ENCODE measurements around the gene NLRX1. TPM values are rescaled to one million over a fixed set of nuclear protein-coding genes. Genes with fewer than 3 reads are reported as not detected.

The NLRX1 gene
- total and polyA plus RNA-seq, 2 experiments from 2014 or later: 13.4 to 28.0 TPM

DNA sequence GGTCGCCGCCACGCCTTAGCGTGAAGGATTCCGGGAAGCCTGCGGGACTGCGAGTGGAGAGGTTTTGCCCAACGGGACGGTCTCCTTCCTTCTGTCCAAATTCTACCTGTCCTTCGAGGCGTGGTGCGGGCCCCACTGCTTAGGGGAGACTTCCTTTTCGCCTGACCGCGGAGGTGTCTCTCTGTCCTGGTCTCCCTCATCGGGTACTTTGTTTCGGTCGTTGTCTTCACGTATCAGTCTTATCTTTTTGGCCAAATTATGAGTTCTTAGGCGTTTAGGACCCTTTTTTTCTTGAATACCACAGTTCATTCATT, 46.8 kb upstream of the NLRX1 start:
- WGBS, 2 experiments (ENCODE audit: low coverage in 1 of 2, low lambda C conversion rate in 2 of 2, missing lambda C conversion rate in 2 of 2): 0 to 1% methylated on average over 14 to 20 of the region's 20 CpGs
- peak overlapping the region; percentile 57 for H3K27ac ChIP-seq
- TF ChIP-seq EZH2 (IDR thresholded peaks at IDR 0.05; ENCODE audit: insufficient read depth, poor library complexity, severe bottlenecking) (no peak), EZH2phosphoT487 (IDR thresholded peaks at IDR 0.05; ENCODE audit: insufficient read depth, low read depth) (no peak)

DNA sequence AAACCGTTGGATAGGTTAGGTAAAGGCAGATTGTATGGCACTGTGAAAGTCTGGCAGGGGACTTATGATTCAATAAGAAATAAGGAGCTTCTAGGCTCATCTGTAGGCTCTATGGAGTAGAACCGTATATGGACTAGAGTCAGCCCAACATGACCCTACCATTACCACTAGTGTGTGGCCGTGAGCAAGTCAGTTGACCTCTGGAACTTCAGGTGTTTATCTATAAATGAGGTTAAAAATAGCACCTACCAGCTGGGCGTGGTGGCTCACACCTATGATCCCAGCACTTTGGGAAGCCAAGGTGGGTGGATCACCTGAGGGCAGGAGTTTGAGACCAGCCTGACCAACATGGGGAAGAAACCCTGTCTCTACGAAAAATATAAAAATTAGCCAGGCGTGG, 42.7 kb upstream of the NLRX1 start:
- in situ Hi-C loops (cut with MboI): no loop called here
- Histone ChIP-seq H3K9ac (no peak overlapping the region), H3K27me3 (replicated peaks; ENCODE audit: insufficient read depth) (no peaks in the 10 kb centered on the region), H3K36me3 (ENCODE audit: low read depth) (peaks cover 13% of the 10 kb centered on the region; the same call in 1 of the 2 replicates), H3K9me3 (ENCODE audit: low read depth) (no peaks in the 10 kb centered on the region), H3K79me2 (ENCODE audit: insufficient read depth) (peaks cover 41% of the 10 kb centered on the region), H2AFZ (no peak overlapping the region), H3K4me1 (ENCODE audit: insufficient read depth) (peaks cover 7% of the 10 kb centered on the region), H3K4me2 (ENCODE audit: unreplicated experiment) (no peak overlapping the region), H3K9me2 (ENCODE audit: insufficient read depth) (no peaks in the 10 kb centered on the region), H4K20me1 (ENCODE audit: insufficient read depth) (no peaks in the 10 kb centered on the region), H3K4me3 (no peak overlapping the region), H3F3A (ENCODE audit: insufficient read depth) (no peaks in the 10 kb centered on the region; the same call in 1 of the 2 replicates), H3K27ac (no peak overlapping the region)
- no peak for DNase-seq
- no peak for TF ChIP-seq EZH2 (IDR thresholded peaks at IDR 0.05; ENCODE audit: insufficient read depth, poor library complexity, severe bottlenecking)
- no peak for TF ChIP-seq EZH2phosphoT487 (IDR thresholded peaks at IDR 0.05; ENCODE audit: insufficient read depth, low read depth)
- WGBS, 2 experiments (ENCODE audit: low coverage in 1 of 2, low lambda C conversion rate in 2 of 2, missing lambda C conversion rate in 2 of 2): 94 to 97% methylated on average over 6 of the region's 6 CpGs

More for the DNA sequence above, 46.8 kb upstream of the NLRX1 start:
- Histone ChIP-seq H4K20me1 (ENCODE audit: insufficient read depth) (no peaks in the 10 kb centered on the region), H3K9me3 (ENCODE audit: low read depth) (no peaks in the 10 kb centered on the region), H3F3A (ENCODE audit: insufficient read depth) (peaks cover 11% of the 10 kb centered on the region), H3K36me3 (ENCODE audit: low read depth) (0 out of 2 replicates have a peak, but pooled peaks cover 6% of the 10 kb centered on the region), H3K4me1 (ENCODE audit: insufficient read depth) (peaks cover 7% of the 10 kb centered on the region), H2AFZ (peak overlapping the region; percentile 84), H3K9me2 (ENCODE audit: insufficient read depth) (no peaks in the 10 kb centered on the region), H3K27me3 (replicated peaks; ENCODE audit: insufficient read depth) (no peaks in the 10 kb centered on the region), H3K79me2 (ENCODE audit: insufficient read depth) (peaks cover 41% of the 10 kb centered on the region), H3K4me3 (peak overlapping the region; percentile 96), H3K9ac (peak overlapping the region; percentile 84), H3K4me2 (ENCODE audit: unreplicated experiment) (peak overlapping the region; percentile 99)
- peak; percentile 9 for DNase-seq
- in situ Hi-C loops (cut with MboI): no loop called here

DNA sequence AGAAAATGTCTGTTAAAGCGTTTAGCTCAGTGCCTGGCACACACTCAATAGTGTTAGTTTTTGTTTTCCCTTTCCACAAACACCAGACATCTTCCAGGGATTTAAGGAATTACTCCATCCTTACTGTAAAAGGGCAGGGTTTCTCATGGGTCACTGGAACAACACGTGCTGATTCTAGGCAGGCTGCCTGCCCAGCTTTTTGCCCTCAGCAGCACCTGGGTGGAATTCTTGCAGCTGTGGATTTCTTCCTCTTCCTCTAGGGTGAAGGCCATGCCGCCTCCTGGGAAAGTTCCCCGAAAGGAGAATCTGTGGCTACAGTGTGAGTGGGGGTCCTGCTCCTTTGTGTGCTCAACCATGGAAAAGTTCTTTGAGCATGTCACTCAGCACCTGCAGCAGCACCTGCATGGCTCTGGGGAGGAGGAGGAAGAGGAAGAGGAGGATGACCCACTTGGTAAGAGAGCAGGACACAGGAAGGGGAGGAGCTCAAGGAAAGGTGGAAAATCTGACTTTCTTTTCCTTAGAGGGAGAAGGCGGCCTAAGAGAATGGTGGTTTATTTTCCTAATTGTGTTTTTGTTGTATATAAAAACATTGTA, 41.8 kb upstream of the NLRX1 start:
- in situ Hi-C loops (cut with MboI): no loop called here
- H3K4me3 ChIP-seq: no peak overlapping the region
- TF ChIP-seq EZH2phosphoT487 (IDR thresholded peaks at IDR 0.05; ENCODE audit: insufficient read depth, low read depth) (no peak), EZH2 (IDR thresholded peaks at IDR 0.05; ENCODE audit: insufficient read depth, poor library complexity, severe bottlenecking) (no peak)
- H2AFZ ChIP-seq: no peak overlapping the region
- H4K20me1 ChIP-seq (ENCODE audit: insufficient read depth): no peaks in the 10 kb centered on the region
- H3K79me2 ChIP-seq (ENCODE audit: insufficient read depth): peaks cover 37% of the 10 kb centered on the region
- no peak overlapping the region for H3K4me2 ChIP-seq (ENCODE audit: unreplicated experiment)
- peaks cover 7% of the 10 kb centered on the region for H3K4me1 ChIP-seq (ENCODE audit: insufficient read depth)
- H3K9me2 ChIP-seq (ENCODE audit: insufficient read depth): no peaks in the 10 kb centered on the region
- no peaks in the 10 kb centered on the region for H3K27me3 ChIP-seq (replicated peaks; ENCODE audit: insufficient read depth)
- no peak for DNase-seq
- no peaks in the 10 kb centered on the region; the same call in 1 of the 2 replicates for H3F3A ChIP-seq (ENCODE audit: insufficient read depth)
- H3K9me3 ChIP-seq (ENCODE audit: low read depth): no peaks in the 10 kb centered on the region
- H3K36me3 ChIP-seq (ENCODE audit: low read depth): peaks cover 13% of the 10 kb centered on the region; the same call in 1 of the 2 replicates
- H3K9ac ChIP-seq: no peak overlapping the region
- H3K27ac ChIP-seq: no peak overlapping the region
- 60 to 62% methylated on average over 5 of the region's 5 CpGs for WGBS, 2 experiments (ENCODE audit: low coverage in 1 of 2, low lambda C conversion rate in 2 of 2, missing lambda C conversion rate in 2 of 2)

DNA sequence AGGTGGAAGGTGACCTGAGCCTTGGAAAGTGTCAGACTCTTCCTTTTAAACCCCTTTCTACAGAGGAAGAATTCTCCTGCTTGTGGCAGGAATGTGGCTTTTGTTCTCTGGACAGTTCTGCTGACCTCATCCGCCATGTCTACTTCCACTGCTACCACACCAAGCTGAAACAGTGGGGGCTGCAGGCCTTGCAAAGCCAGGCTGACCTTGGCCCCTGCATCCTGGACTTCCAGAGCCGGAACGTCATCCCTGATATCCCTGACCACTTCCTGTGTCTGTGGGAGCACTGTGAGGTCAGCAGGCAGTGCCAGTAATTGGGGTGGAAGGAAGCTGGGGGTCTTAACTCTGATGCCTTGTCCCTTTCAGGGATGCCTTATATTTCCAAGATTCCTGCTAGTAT, 37.9 kb upstream of the NLRX1 start:
- Histone ChIP-seq H4K20me1 (ENCODE audit: insufficient read depth) (no peaks in the 10 kb centered on the region), H3K4me2 (ENCODE audit: unreplicated experiment) (no peak overlapping the region), H3K9me2 (ENCODE audit: insufficient read depth) (no peaks in the 10 kb centered on the region), H2AFZ (no peak overlapping the region), H3K27me3 (replicated peaks; ENCODE audit: insufficient read depth) (no peaks in the 10 kb centered on the region), H3K9me3 (ENCODE audit: low read depth) (no peaks in the 10 kb centered on the region), H3K36me3 (ENCODE audit: low read depth) (peaks cover 26% of the 10 kb centered on the region), H3K27ac (no peak overlapping the region), H3K9ac (no peak overlapping the region), H3K79me2 (ENCODE audit: insufficient read depth) (0 out of 2 replicates have a peak, but pooled peaks cover 2% of the 10 kb centered on the region), H3K4me3 (no peak overlapping the region), H3K4me1 (ENCODE audit: insufficient read depth) (no peaks in the 10 kb centered on the region), H3F3A (ENCODE audit: insufficient read depth) (no peaks in the 10 kb centered on the region; the same call in 1 of the 2 replicates)
- TF ChIP-seq EZH2 (IDR thresholded peaks at IDR 0.05; ENCODE audit: insufficient read depth, poor library complexity, severe bottlenecking) (no peak), EZH2phosphoT487 (IDR thresholded peaks at IDR 0.05; ENCODE audit: insufficient read depth, low read depth) (no peak)
- in situ Hi-C loops (cut with MboI): no loop called here
- no peak for DNase-seq
- 65 to 69% methylated on average over 3 of the region's 3 CpGs for WGBS, 2 experiments (ENCODE audit: low coverage in 1 of 2, low lambda C conversion rate in 2 of 2, missing lambda C conversion rate in 2 of 2)
